K562 (cell line): ENCODE data around the gene NR1D2. TPM values are rescaled to one million over a fixed set of nuclear protein-coding genes. Genes with fewer than 3 reads are reported as not detected.

Source experiments
- CREB1 ChIP-seq, 2 experiments: sonication (generic) in 1 of 2; formaldehyde crosslinking in 1 of 2; IDR thresholded peaks; 2 replicates each; pipeline versions ENCODE4 v1.6.1 to v1.8.0; 2012 to 2022; ENCODE audit warnings: inconsistent platforms in 1 of 2, mild to moderate bottlenecking in 1 of 2, missing genetic modification reagents in 1 of 2, moderate library complexity in 1 of 2
- ELK3 ChIP-seq: fragments of 450-650 bp; formaldehyde crosslinking; IDR thresholded peaks from 2 replicates; pipeline ENCODE4 v1.4.0; 2020; ENCODE audit warnings: mild to moderate bottlenecking
- ESRRB ChIP-seq: fragments of 250-450 bp; sonication (Bioruptor Pico); IDR thresholded peaks from 2 replicates; pipeline ENCODE4 v1.5.0; 2020; ENCODE audit warnings: mild to moderate bottlenecking, moderate library complexity, borderline replicate concordance
- FOXO4 ChIP-seq: fragments of 450-650 bp; formaldehyde crosslinking; IDR thresholded peaks from 2 replicates; pipeline ENCODE4 v1.4.0; 2020; ENCODE audit warnings: mild to moderate bottlenecking, moderate library complexity
- LEF1 ChIP-seq: fragments of 450-650 bp; IDR thresholded peaks from 2 replicates; pipeline ENCODE4 v1.6.1; 2016; ENCODE audit warnings: mild to moderate bottlenecking
- PRPF4 ChIP-seq: fragments of 200-400 bp; formaldehyde crosslinking; IDR thresholded peaks from one replicate; pipeline ENCODE4 v1.6.1; 2017; ENCODE audit warnings: low read length, low read depth, mild to moderate bottlenecking; ENCODE audit not compliant: insufficient read depth, poor library complexity, severe bottlenecking
- ZBTB11 ChIP-seq, 3 experiments: fragments of 200-800 bp in 1 of 3; fragments of 250-450 bp in 1 of 3; fragments of 450-650 bp in 1 of 3; sonication (Bioruptor Pico) in 1 of 3; sonication (Bioruptor generic) in 1 of 3; formaldehyde crosslinking in 1 of 3; IDR thresholded peaks; 2 replicates each; pipeline versions ENCODE4 v1.6.1 to v1.8.0; 2016 to 2022; ENCODE audit warnings: mild to moderate bottlenecking in 2 of 3, missing genetic modification characterization in 2 of 3, missing compliant biosample characterization in 1 of 3, moderate library complexity in 1 of 3
- ZBTB5 ChIP-seq: fragments of 450-650 bp; IDR thresholded peaks from 2 replicates; pipeline ENCODE4 v1.6.1; 2017; ENCODE audit warnings: antibody characterized with exemption
- ZNF41 ChIP-seq: fragments of 250-450 bp; sonication (Bioruptor Pico); conservative IDR thresholded peaks from 2 replicates; pipeline ENCODE4 v1.4.0; 2020; ENCODE audit warnings: mild to moderate bottlenecking
- ZNF609 ChIP-seq: sonication (generic); formaldehyde crosslinking; IDR thresholded peaks from 2 replicates; pipeline ENCODE4 v1.8.1; 2023; ENCODE audit warnings: missing genetic modification reagents, mild to moderate bottlenecking, borderline replicate concordance
- ZSCAN29 ChIP-seq: fragments of 450-650 bp; IDR thresholded peaks from 2 replicates; pipeline ENCODE4 v1.6.1; 2017
- polyA plus RNA-seq, 8 experiments: library from polyadenylated mRNA; depleted of rRNA in 4 of 8; stranded (reverse) in 5 of 8; unstranded in 3 of 8; fragments of >200 nt; fragmentation: Nextera tagmentation in 2 of 8; fragmentation: Illumina TruSeq in 1 of 8; extraction: Ambion mirVana in 2 of 8; extraction: Trizol in 1 of 8; gene quantifications; 2 replicates each; pipeline versions ENCODE4 v1.2.1 to v1.2.3, GENCODE V29; 2011 to 2014; ENCODE audit warnings: inconsistent platforms in 1 of 8, missing spikeins in 1 of 8
- total RNA-seq, 7 experiments: library from RNA; depleted of rRNA in 6 of 7; stranded (reverse); fragments of >200 nt in 6 of 7; fragmentation: Illumina TruSeq in 2 of 7; extraction: Trizol in 2 of 7; gene quantifications; 2 replicates each; pipeline versions ENCODE4 v1.2.1 to v1.2.3, GENCODE V29; 2011 to 2021; ENCODE audit warnings: low replicate concordance in 1 of 7

NR1D2 gene
- total and polyA plus RNA-seq, 9 of the 15 experiments (the other 6 are each of a cell fraction or from before 2014, with no cell fraction given) = 1.2 to 5.5 (median 2.9) TPM

GRCh38 chr3:23944861-23945662 lies at the start of gene NR1D2 (continued):
- no peak for TF ChIP-seq ZNF609 (CRISPR knock-in tag)
- TF ChIP-seq ZNF41 = no peak
- TF ChIP-seq ZBTB11 (CRISPR knock-in tag; IDR thresholded peaks at IDR 0.05) = peak in 1 of 3 experiments; percentile 70; a peak in 1 of 6 replicates
- no peak for TF ChIP-seq ELK3 (CRISPR knock-in tag)
- no peak for TF ChIP-seq LEF1
- 0 out of 2 replicates have a peak, but pooled peaks have one; percentile 25 for TF ChIP-seq CREB1 (IDR thresholded peaks at IDR 0.05)
- 0 out of 2 replicates have a peak, but pooled peaks have one; percentile 10 for TF ChIP-seq CREB1 (CRISPR knock-in tag; IDR thresholded peaks at IDR 0.05)
- no peak for TF ChIP-seq ESRRB (CRISPR knock-in tag)
- no peak for TF ChIP-seq FOXO4 (CRISPR knock-in tag)
- no peak for TF ChIP-seq PRPF4
- TF ChIP-seq ZBTB5 = 0 out of 2 replicates have a peak, but pooled peaks have one; percentile 39
- no peak for TF ChIP-seq ZSCAN29
